ENCODE results near the gene STK32A. TPM values are rescaled to one million over a fixed set of nuclear protein-coding genes. Genes with fewer than 3 reads are reported as not detected.

Gene STK32A
- total RNA-seq, 4 donors from 2014 or later: 9.6 to 35.2 (median 14.8) TPM

DNA sequence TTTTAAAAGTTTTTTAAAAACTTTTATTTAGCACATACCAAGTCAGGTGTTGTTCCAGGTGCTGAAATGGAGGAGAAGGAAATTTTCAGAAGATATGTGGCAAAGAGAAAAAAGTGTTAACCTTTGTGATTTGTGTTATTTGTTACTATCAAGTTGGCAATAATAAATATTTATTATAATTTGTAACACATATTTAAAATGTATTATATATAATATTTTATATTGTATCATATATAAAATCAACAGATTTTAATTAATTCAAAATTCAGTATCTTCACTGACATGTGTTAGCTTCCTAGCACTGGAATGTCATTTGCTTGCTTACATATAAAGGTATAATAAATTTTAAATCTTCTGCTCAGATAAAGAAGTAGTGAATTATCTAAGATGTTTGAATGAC, 71.5 kb downstream of the STK32A start:
- TF ChIP-seq POLR2A (IDR thresholded peaks at IDR 0.05) (no peak), EP300 (IDR thresholded peaks at IDR 0.05) (no peak)
- TF ChIP-seq, protein P1, sequence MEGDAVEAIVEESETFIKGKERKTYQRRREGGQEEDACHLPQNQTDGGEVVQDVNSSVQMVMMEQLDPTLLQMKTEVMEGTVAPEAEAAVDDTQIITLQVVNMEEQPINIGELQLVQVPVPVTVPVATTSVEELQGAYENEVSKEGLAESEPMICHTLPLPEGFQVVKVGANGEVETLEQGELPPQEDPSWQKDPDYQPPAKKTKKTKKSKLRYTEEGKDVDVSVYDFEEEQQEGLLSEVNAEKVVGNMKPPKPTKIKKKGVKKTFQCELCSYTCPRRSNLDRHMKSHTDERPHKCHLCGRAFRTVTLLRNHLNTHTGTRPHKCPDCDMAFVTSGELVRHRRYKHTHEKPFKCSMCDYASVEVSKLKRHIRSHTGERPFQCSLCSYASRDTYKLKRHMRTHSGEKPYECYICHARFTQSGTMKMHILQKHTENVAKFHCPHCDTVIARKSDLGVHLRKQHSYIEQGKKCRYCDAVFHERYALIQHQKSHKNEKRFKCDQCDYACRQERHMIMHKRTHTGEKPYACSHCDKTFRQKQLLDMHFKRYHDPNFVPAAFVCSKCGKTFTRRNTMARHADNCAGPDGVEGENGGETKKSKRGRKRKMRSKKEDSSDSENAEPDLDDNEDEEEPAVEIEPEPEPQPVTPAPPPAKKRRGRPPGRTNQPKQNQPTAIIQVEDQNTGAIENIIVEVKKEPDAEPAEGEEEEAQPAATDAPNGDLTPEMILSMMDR (IDR thresholded peaks at IDR 0.05): no peak
- no peak for DNase-seq (ENCODE audit: low spot score in 2 of 2)

DNA sequence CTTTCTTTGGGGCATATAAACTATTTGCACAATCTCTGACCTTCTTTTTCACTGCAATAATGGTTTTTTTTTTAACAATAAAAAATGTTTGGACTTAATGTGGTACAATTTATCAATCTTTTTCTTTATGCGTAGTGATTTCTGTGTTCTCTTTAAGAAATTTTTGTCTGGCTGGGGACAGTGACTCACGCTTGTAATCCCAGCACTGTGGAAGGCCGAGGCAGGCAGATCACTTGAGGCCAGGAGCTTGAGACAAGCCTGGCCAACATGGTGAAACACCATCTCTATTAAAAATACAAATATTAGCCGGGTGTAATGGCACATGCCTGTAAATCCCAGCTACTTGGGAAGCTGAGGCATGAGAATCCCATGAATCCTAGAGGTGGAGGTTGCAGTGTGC, 72.3 kb downstream of the STK32A start:
- Histone ChIP-seq H3K4me3 (no peak overlapping the region), H3K36me3 (no peaks in the 10 kb centered on the region), H3K4me1 (peaks cover 0 to 3% (median 0%) of the 10 kb centered on the region in 4 donors), H3K27ac (no peak overlapping the region), H3K27me3 (no peaks in the 10 kb centered on the region), H3K9me3 (no peaks in the 10 kb centered on the region)
- TF ChIP-seq POLR2A (IDR thresholded peaks at IDR 0.05) (no peak), EP300 (IDR thresholded peaks at IDR 0.05) (no peak)
- TF ChIP-seq, protein P1 (IDR thresholded peaks at IDR 0.05): no peak
- 73 to 80% methylated on average over 4 of the region's 4 CpGs for WGBS, 2 donors
- no peak for DNase-seq (ENCODE audit: low spot score in 2 of 2)

More for the DNA sequence above, 71.5 kb downstream of the STK32A start:
- H3K4me3 ChIP-seq: no peak overlapping the region
- no peaks in the 10 kb centered on the region for H3K27me3 ChIP-seq
- H3K9me3 ChIP-seq: no peaks in the 10 kb centered on the region
- no peak overlapping the region for H3K27ac ChIP-seq
- no peaks in the 10 kb centered on the region for H3K36me3 ChIP-seq
- H3K4me1 ChIP-seq: peaks cover 0 to 3% (median 0%) of the 10 kb centered on the region in 4 donors

DNA sequence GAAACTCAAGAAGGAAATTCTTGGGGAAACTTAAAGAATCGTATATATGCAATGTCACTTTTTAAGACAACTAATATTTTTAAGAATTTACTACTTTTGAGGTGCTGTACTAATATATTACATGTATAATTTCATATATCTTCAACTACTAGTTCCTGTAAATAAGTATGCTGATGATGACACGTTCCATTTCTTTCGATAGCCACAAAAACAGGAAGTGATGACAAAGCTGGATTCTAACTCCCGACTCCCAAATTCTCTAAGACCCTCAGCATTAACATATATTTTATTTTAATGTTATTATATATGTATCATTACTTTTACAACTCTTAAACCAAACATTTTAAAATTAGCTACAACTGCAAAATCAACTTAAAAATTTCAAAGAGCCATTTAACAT, 74.8 kb downstream of the STK32A start:
- TF ChIP-seq EP300 (IDR thresholded peaks at IDR 0.05): no peak
- Histone ChIP-seq H3K27ac (no peak overlapping the region), H3K36me3 (no peaks in the 10 kb centered on the region), H3K4me3 (no peak overlapping the region), H3K9me3 (no peaks in the 10 kb centered on the region), H3K27me3 (no peaks in the 10 kb centered on the region), H3K4me1 (peaks cover 0 to 3% (median 0%) of the 10 kb centered on the region in 4 donors)
- 60 to 68% methylated on average over 4 of the region's 4 CpGs for WGBS, 2 donors
- DNase-seq (ENCODE audit: low spot score in 2 of 2): no peak

DNA sequence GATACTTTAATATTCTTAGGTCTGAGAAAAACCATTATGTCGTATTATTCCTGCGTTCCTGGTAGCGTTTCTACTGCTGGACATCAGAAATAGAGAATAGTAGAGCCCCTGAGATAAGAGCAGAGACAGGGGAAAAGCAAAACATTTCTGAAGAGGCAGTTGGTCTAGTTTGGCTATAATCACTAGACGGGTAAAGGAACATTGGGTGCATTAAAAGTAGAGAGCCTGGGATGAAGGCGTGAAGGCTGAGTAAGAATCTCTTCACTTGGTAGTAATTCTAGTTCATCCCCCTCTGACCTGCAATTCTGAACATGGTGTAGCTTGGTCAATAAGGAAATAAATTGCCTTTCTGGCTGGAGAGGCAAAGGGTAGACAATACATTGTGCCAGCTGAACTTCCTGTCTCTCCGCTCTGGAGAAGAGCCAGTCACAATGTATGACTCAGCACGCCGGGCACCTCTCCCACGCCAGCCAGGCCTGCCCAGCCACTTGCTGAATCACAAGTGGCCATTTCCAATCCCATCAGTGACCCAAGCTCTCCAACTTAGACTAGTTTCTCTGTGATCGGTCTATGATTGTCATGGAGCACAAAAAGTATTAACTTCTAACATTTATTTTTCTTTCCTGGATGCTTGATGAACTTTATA, 75.4 kb downstream of the STK32A start:
- H3K9me3 ChIP-seq: no peaks in the 10 kb centered on the region
- TF ChIP-seq POLR2A (IDR thresholded peaks at IDR 0.05) (no peak), EP300 (IDR thresholded peaks at IDR 0.05) (peak in 1 of 2 donors; percentile 19)
- no peaks in the 10 kb centered on the region for H3K36me3 ChIP-seq
- DNase-seq (ENCODE audit: low spot score in 2 of 2): peak in 1 of 2 donors; percentile 36
- H3K27me3 ChIP-seq: no peaks in the 10 kb centered on the region
- peak overlapping the region in 1 of 4 donors; percentile 45 for H3K27ac ChIP-seq
- 63 to 67% methylated on average over 10 of the region's 10 CpGs for WGBS, 2 donors
- peaks cover 0 to 3% (median 0%) of the 10 kb centered on the region in 4 donors for H3K4me1 ChIP-seq
- H3K4me3 ChIP-seq: no peak overlapping the region

DNA sequence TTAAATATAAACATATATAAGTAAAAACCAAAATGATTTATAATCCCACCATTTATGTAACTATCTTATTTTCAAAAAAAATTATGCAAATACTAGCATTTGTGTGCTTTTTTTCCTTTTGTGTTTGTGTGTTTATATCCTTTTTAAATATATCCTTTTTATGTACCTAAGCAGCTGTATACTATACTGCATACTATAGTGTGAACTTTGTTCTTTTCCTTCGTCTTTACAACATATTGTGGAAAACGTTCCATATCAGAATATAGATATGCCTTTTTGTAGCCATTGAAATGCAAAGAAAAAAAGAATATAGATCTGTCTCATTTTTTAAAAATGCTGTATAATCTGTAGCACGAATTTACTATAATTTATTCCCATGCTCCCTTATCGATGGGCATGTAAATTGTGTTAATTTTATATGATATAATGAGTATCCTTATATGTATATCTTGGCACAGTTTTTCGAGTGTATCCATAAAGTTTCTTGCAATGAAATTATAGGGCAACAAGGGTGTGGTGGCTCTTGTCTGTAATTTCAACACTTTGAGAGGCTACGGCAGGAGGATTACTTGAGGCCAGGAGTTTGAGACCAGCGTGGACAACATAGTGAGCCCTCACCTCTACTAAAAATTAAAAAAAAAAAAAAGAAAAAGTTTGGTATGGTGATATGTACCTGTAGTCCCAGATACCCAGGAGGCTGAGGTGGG, 83.3 kb downstream of the STK32A start:
- Histone ChIP-seq H3K27ac (no peak overlapping the region), H3K36me3 (no peaks in the 10 kb centered on the region), H3K27me3 (no peaks in the 10 kb centered on the region), H3K4me3 (no peak overlapping the region), H3K4me1 (no peaks in the 10 kb centered on the region), H3K9me3 (no peaks in the 10 kb centered on the region)
- TF ChIP-seq, protein P1 (IDR thresholded peaks at IDR 0.05): no peak
- TF ChIP-seq POLR2A (IDR thresholded peaks at IDR 0.05) (no peak), EP300 (IDR thresholded peaks at IDR 0.05) (no peak)
- DNase-seq (ENCODE audit: low spot score in 2 of 2): no peak
- 89 to 90% methylated on average over 7 of the region's 7 CpGs for WGBS, 2 donors

DNA sequence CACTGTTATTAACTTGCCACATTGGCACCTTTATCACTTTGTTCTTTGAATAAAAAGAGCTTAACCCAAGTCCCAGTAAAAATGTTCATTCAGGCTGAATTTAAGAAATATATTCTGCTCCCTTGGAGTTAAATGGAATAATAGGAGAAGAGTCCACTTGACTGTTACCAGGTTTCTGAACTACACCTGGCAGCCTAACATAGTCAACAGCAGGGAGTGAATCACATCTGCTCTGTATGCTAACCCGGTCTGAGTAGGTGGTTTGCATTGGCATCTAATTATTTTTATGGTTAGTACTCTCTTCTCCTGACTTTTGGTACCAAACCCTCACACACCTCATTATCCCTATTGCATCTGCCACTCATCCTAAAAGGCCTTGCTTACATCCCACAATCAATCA, 86.7 kb downstream of the STK32A start:
- no peak overlapping the region for H3K27ac ChIP-seq
- DNase-seq (ENCODE audit: low spot score in 2 of 2): no peak
- WGBS, 2 donors: 67 to 88% methylated on average over 1 of the region's 1 CpG
- H3K9me3 ChIP-seq: no peaks in the 10 kb centered on the region
- H3K27me3 ChIP-seq: no peaks in the 10 kb centered on the region
- no peaks in the 10 kb centered on the region for H3K4me1 ChIP-seq
- TF ChIP-seq EP300 (IDR thresholded peaks at IDR 0.05): no peak
- TF ChIP-seq, protein P1 (IDR thresholded peaks at IDR 0.05): no peak
- TF ChIP-seq POLR2A (IDR thresholded peaks at IDR 0.05): no peak
- no peaks in the 10 kb centered on the region for H3K36me3 ChIP-seq
- H3K4me3 ChIP-seq: no peak overlapping the region

Data from tibial nerve (tissue), 4 donors.